ENCODE data around the gene IKZF1. TPM values are rescaled to one million over a fixed set of nuclear protein-coding genes. Genes with fewer than 3 reads are reported as not detected.

Gene IKZF1
- total RNA-seq, 1 experiment from 2014 or later = 0.57 TPM

GRCh38 chr7:50389961-50390360, 85.4 kb downstream of the IKZF1 start:
- no peak for ATAC-seq
- CTCF ChIA-PET = no interaction called here
- Histone ChIP-seq H3K27me3 (ENCODE audit: insufficient read depth, low read length) (no peaks in the 10 kb centered on the region; the same call in none of the 2 replicates), H3K9me3 (ENCODE audit: control insufficient read depth in 1 of 2, insufficient read depth in 1 of 2, low read depth in 1 of 2, low read length in 2 of 2) (no peaks in the 10 kb centered on the region), H3K4me2 (ENCODE audit: low read length) (no peak overlapping the region), H3K27ac (ENCODE audit: low read depth, low read length) (no peak overlapping the region), H3K4me3 (replicated peaks in 1 of 2; ENCODE audit: low read depth in 1 of 2, low read length in 2 of 2) (no peak overlapping the region), H3K79me2 (ENCODE audit: insufficient read depth, low read length) (no peaks in the 10 kb centered on the region), H3K4me1 (ENCODE audit: control insufficient read depth in 1 of 2, insufficient read depth in 2 of 2, low read length in 2 of 2) (no peaks in the 10 kb centered on the region), H4K20me1 (ENCODE audit: insufficient read depth) (no peaks in the 10 kb centered on the region), H2AFZ (ENCODE audit: low read depth, low read length, poor library complexity, severe bottlenecking) (no peak overlapping the region), H3K9me2 (ENCODE audit: insufficient read depth) (no peaks in the 10 kb centered on the region), H3K36me3 (ENCODE audit: control insufficient read depth in 1 of 2, insufficient read depth in 2 of 2, low read length in 2 of 2) (no peaks in the 10 kb centered on the region), H3K9ac (ENCODE audit: low read length) (no peak overlapping the region)
- DNase-seq (ENCODE audit: low read depth, low spot score) = no peak
- TF ChIP-seq ZBTB33 (IDR thresholded peaks at IDR 0.05; ENCODE audit: extremely low read depth, insufficient replicate concordance, low read length) (no peak), FOSL1 (IDR thresholded peaks at IDR 0.05; ENCODE audit: low read depth) (no peak), RAD21 (IDR thresholded peaks at IDR 0.05; ENCODE audit: low read depth) (no peak), MAX (IDR thresholded peaks at IDR 0.05) (no peak), REST (IDR thresholded peaks at IDR 0.05; ENCODE audit: low read depth) (no peak)
- intact Hi-C loops (cut with micrococcal nuclease) = no loop called here
- no TSS peak for BruUV-seq (replicated peaks)
- RAD21 ChIA-PET (ENCODE audit: low non-redundant PET in 1 of 2, low total read pairs in 2 of 2, uncharacterized antibody in 2 of 2, unreplicated experiment in 2 of 2) = no interaction called here
- POLR2A ChIA-PET = no interaction called here
